ENCODE results near the gene OR6B1. TPM values are rescaled to one million over a fixed set of nuclear protein-coding genes. Genes with fewer than 3 reads are reported as not detected.
"Not testable (repeated sequence)": the region's sequence is repeated elsewhere in the genome, so short reads cannot be mapped to it uniquely, and the experiment has no call there.

The OR6B1 gene
- total RNA-seq, 1 experiment from 2014 or later = not detected

DNA sequence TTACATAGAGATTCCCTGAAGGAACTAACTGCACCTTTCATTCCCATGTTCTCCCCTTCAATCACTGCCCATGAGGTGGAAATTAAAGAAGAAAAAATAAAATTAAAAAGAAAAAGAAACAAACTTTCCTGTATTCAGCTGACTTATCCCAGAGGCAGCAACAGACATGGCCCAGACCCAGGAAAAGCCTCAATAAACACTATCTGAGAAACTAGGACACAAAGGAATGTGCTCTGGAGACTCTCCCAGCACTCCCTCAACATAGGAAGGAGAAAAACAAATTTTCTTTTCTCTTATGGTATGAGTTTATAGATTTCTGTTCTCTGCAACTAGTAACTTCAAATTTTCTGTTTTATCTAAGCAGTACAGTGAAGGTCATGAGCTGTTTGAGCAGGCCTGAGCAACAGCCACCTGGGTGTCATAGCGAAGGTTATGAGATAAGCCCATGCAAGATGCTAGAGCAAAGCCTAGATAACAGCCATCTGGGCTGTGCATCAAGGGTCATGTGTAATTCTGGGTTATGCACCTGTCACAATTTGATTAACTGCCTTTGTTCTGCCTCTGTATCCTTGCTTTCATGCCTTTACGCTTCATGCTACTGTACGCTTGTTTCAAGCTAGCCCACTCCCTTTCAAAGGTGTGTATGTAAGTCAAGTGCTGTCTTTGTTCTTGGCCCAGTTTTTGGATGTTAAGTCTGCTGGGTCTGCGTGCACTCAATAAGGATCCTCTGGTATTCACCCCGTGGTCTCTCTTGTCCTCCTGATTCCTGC is 11.0 kb upstream of the OR6B1 start:
- H3K4me3 ChIP-seq = no peak overlapping the region
- H3K36me3 ChIP-seq = no peaks in the 10 kb centered on the region
- H3K9me3 ChIP-seq = no peaks in the 10 kb centered on the region; the same call in 1 of the 2 replicates
- H3K27me3 ChIP-seq = no peaks in the 10 kb centered on the region
- DNase-seq = peak; percentile 29

DNA sequence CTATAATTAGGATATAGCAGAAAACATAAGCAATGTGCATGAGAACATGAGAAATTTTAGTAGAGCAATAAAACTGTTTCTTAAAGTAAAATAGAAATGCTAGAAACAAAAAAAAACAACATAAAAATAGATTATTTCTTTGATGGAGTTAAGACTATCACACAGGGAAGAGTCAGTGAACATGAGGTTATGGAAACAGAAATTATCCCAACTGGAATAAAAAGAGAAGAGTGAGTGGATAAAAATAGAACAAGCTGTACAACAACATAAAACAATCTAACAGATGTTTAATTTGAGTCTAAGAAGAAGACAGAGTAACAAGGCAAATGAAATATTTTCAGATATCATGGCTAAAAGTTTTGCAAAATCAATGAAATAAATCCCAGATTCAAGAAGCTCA is 7.5 kb upstream of the OR6B1 start:
- Histone ChIP-seq H3K4me3 (no peak overlapping the region), H3K9me3 (no peaks in the 10 kb centered on the region; the same call in 1 of the 2 replicates), H3K27me3 (no peaks in the 10 kb centered on the region), H3K36me3 (no peaks in the 10 kb centered on the region)
- no peak for DNase-seq

DNA sequence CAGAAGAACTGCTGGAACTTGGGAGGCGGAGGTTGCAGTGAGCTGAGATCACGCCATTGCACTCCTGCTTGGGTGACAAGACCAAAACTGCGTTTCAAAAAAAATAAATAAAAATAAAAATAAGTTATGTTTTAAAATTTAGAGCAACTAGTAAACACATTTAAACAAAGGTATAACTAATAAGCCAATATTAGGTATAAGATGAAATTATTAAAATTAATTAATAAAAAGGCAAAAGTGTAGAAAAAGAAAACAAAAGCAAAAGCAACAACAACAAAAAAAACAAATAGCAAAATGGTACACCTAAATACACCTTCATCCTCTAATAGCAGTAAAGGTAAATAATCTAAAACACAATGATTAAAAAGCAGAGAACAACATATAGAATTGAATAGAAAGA is 6.2 kb upstream of the OR6B1 start:
- H3K27me3 ChIP-seq = no peaks in the 10 kb centered on the region
- H3K4me3 ChIP-seq = no peak overlapping the region
- DNase-seq = no peak
- no peaks in the 10 kb centered on the region for H3K36me3 ChIP-seq
- H3K9me3 ChIP-seq = no peaks in the 10 kb centered on the region; the same call in 1 of the 2 replicates

DNA sequence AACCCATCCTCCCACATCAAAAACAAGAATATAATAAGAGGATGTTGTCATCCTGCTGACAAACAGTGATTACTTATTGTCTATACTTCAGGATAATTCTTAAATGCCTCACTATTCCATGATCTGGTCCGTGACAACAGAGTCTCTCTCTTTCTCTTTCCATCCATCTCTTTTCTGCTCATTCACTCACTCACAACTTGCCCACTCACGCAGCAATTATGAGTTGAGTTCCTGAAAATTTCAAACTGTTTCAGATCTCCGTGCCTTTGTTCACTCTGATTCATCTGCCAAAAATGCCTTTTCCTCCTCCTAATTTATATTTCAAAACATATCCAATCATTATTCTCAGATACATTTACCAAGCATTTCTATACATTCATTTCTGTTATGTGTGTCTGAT is 1.4 kb downstream of the OR6B1 start:
- DNase-seq = no peak
- H3K4me3 ChIP-seq = no peak overlapping the region

DNA sequence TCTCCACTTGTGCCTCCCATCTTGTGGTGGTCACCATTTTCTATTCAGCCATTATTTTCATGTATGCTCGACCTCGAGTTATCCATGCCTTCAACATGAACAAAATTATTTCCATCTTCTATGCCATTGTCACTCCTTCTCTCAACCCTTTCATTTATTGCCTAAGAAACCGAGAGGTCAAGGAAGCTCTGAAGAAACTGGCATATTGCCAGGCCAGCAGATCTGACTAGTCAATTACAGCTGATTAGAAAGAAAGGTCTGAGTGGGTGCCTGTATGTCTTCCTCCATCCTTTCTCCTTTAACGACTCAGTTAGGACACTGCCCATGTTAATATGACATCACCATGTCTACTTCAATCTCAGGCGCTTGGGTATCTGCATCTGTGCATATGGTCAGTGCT is 4.6 kb downstream of the OR6B1 start:
- no peak for DNase-seq
- H3K9me3 ChIP-seq = no peaks in the 10 kb centered on the region; the same call in 1 of the 2 replicates
- no peaks in the 10 kb centered on the region for H3K27me3 ChIP-seq
- H3K36me3 ChIP-seq = no peaks in the 10 kb centered on the region
- no peak overlapping the region for H3K4me3 ChIP-seq

More for the DNA sequence above, 1.4 kb downstream of the OR6B1 start:
- no peaks in the 10 kb centered on the region for H3K36me3 ChIP-seq
- no peaks in the 10 kb centered on the region for H3K27me3 ChIP-seq
- H3K9me3 ChIP-seq = no peaks in the 10 kb centered on the region

DNA sequence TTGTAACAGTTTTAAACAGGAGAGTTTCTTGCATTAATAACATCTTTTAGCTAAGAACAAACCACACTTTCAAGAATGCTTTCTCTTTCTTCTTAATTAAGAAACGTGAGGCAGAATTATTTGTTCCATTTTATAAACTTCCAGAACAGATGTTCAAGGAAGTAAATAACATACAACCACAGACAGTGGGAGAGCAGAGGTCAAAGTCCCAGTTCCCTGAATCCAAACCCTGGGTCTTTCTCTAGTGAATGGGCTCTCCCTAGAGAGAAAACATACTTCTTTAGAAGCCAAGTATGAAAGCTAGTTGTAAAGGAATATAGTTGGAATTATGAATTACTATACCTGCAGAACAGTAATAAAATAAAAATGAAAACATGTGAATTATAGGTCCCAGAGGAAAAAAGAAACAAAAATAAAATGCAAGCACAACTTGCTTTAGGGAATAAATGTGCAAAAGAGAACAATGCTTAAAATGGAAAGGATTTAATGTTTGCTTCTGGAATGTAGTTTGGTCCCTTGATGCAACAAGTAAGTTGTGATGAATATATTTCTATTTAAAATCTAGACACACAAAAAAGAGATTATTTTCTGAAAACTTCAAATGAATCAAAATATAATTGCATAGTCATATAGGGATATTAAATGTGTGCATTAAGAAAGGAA is 6.0 kb downstream of the OR6B1 start:
- H3K4me3 ChIP-seq = no peak overlapping the region
- no peaks in the 10 kb centered on the region for H3K36me3 ChIP-seq
- H3K9me3 ChIP-seq = no peaks in the 10 kb centered on the region; the same call in 1 of the 2 replicates
- no peak for DNase-seq
- H3K27me3 ChIP-seq = no peaks in the 10 kb centered on the region

DNA sequence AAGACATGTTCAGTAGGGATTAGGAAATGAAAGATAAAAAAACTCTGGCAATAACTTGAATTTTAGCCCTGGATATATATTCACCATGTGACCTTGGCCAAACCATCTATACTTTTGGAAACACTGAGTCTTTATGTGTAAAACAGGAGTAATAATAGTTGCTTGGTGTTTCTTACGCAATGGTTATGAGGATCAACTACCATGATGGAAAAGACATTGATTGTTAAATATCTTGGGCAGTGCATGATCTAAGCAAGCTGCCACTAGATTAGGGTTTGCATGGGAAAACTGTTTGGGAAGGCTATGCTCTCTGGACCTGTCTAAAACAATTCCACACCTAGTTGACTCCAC is 6.5 kb downstream of the OR6B1 start:
- H3K4me3 ChIP-seq = no peak overlapping the region
- no peaks in the 10 kb centered on the region; the same call in 1 of the 2 replicates for H3K9me3 ChIP-seq
- H3K36me3 ChIP-seq = no peaks in the 10 kb centered on the region
- no peak for DNase-seq
- no peaks in the 10 kb centered on the region for H3K27me3 ChIP-seq

DNA sequence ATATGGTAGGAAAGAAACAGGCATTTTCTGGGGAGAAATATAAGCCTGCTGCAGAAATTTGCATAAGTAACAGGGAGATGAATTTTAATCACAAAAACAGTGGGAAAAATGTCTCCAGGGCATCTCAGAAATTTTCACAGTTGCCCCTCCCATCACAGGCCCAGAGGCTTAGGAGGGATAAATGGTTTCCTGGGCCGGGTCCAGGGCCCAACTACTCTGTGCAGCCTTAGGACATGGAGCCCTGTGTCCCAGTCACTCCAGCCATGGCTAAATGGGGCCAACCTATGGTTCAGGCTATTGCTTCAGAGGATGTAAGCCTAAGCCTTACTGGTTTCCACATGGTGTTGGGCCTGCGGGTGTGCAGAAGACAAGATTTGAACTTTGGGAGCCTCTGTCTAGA is 9.2 kb downstream of the OR6B1 start:
- H3K9me3 ChIP-seq = no peaks in the 10 kb centered on the region; the same call in 1 of the 2 replicates
- no peaks in the 10 kb centered on the region for H3K27me3 ChIP-seq
- H3K4me3 ChIP-seq = no peak overlapping the region
- no peaks in the 10 kb centered on the region for H3K36me3 ChIP-seq
- DNase-seq = no peak

DNA sequence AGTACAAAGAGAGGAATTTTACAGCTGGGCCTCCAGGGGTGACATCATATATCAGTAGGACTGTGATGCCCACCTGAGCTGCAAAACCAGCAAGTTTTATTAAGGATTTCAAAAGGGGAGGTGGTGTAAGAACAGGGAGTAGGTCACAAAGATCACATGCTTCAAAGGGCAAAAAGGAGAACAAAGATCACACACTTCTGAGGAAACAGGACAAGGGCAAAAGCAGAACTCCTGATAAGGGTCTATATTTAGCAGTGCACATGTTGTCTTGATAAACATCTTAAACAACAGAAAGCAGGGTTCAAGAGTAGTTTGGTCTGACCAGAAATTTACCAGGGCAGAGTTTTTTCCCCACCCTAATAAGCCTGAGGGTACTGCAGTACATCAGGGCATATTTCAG is 9.9 kb downstream of the OR6B1 start:
- H3K9me3 ChIP-seq, H3K36me3 ChIP-seq, H3K4me3 ChIP-seq, H3K27me3 ChIP-seq, DNase-seq: not testable (repeated sequence)

DNA sequence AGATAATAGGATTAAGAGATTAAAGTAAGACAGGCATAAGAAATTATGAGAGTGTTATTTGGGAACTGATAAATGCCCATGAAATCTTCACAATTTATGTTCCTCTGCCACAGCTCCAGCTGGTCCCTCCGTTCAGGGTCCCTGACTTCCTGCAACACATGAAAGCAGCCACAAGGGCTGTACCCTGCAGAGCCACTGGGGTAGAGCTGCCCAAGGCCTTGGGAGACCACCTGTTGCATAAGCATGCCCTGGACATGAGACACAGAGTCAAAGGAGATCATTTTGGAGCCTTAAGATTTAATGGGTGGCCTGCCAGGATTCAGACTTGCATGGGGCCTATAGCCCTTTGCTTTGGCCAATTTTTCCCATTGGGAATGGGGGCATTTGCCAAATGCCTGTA is 10.7 kb downstream of the OR6B1 start:
- not testable (repeated sequence) for DNase-seq, H3K4me3 ChIP-seq, H3K27me3 ChIP-seq, H3K9me3 ChIP-seq, H3K36me3 ChIP-seq

DNA sequence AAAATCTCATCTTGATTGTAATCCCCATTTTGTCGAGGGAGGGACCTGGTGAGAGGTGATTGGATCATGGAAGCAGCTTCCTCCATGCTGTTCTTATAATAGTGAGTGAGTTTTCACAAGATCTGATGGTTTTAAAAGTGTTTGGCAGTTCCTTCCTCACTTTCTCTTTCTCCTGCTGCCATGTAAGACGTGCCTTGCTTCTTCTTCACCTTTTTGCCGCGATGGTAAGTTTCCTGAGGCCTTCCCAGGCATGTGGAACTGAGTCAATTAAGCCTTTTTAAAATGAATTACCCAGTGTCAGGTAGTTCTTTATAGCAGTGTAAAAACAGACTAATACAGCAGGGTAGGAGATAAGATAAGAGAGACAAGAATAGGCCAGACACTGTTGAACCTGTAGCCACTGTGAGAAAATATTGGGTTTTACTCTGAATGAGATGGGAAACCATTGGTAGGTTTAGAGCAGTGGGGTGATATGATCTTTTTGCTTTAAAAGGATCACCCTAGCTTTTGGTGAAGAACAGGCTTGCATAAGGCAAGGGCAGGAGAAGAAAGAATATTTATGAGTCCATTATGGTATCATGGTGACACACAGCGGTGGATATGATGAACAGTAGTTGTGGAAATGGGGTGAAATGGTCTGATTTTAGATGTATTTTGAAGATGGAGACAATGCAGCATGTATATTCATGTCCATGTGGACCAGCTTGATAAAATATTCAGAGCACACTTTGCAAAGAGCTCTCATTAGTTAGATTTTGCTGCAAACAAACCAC is 11.5 kb downstream of the OR6B1 start:
- no peak for DNase-seq
- Histone ChIP-seq H3K4me3 (no peak overlapping the region), H3K36me3 (no peaks in the 10 kb centered on the region), H3K9me3 (no peaks in the 10 kb centered on the region; the same call in 1 of the 2 replicates), H3K27me3 (no peaks in the 10 kb centered on the region)

DNA sequence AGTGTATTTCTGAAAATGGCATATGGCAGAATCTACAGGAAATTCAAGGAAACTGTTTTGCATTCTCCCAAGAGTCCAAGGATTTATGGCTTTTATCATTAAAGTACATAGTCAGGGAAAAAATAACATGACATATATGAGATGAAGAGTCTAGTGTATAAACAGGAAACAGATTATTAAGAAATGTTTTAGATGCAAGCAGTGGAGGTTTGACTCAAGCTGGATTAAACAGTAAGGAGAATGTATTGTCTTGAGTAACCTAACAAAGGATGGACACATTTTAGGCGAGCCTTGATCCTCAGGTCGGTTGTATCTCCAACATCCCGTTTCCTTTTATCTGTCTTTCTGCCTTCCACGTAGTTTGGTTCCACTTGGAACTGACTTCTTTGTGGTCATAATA is 17.9 kb downstream of the OR6B1 start:
- H3K27me3 ChIP-seq = no peaks in the 10 kb centered on the region
- H3K4me3 ChIP-seq = no peak overlapping the region
- H3K9me3 ChIP-seq = no peaks in the 10 kb centered on the region

DNA sequence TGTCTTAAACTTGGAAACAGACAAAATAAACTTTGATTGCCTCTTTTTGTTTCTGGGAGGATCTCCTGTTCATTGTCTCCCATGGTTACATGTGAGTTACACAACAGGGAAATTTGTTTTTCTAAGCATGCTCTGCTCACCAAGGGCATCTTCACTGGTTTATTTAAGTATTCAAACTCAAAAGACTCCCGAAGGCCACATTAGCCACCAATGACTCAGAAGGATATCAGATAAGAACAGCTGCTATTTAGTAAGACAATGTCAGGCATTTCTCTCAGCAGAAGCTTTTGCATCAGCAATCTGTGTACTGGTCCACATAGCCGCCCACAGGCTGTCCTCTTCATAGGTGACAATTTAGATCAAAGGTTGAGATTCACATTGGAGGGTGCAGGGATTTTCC is 19.3 kb downstream of the OR6B1 start:
- peak; percentile 16 for DNase-seq
- H3K9me3 ChIP-seq = no peaks in the 10 kb centered on the region
- no peak overlapping the region for H3K4me3 ChIP-seq
- no peaks in the 10 kb centered on the region for H3K36me3 ChIP-seq
- no peaks in the 10 kb centered on the region for H3K27me3 ChIP-seq

More for the DNA sequence above, 17.9 kb downstream of the OR6B1 start:
- no peaks in the 10 kb centered on the region for H3K36me3 ChIP-seq
- no peak for DNase-seq

DNA sequence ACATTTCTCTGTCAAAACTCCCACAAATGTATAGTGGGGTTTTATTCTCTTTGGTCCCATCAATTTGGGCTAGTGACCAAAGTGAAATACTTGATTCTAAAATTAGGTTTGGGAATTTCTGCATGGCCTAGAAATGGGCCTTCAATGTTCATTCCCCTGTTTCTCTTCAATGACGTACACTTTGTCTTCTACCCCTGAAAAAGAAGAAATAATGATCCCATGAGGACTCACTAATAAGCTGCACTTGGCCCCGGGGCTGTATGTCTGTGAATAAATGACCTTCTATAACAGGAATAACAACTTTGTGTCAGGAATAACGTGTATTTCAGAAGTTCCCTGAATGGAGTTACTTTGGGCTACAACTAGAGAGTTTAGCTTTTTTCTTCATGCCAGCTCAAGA is 20.2 kb downstream of the OR6B1 start:
- no peak overlapping the region for H3K4me3 ChIP-seq
- no peaks in the 10 kb centered on the region for H3K27me3 ChIP-seq
- no peaks in the 10 kb centered on the region for H3K9me3 ChIP-seq
- DNase-seq = no peak
- H3K36me3 ChIP-seq = no peaks in the 10 kb centered on the region

DNA sequence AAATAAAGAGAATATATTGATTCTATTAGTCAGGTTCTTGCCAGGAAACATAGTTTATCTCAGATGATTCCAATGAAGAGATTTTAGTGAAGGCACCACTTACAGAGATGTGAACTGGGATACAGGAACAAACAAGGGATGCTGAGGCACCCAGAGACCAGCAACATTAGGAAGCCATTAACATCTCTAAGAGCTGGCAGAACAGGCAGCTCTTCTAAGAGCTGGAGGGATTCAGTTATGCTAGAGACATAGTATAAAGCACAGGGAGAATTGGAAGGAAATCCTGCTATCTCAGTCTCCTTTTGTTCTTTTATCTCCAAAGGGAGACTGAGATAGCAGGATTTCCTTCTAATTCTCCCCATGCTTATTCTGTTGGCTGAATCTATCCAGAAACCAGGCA is 22.0 kb downstream of the OR6B1 start:
- Histone ChIP-seq H3K27me3 (no peaks in the 10 kb centered on the region), H3K4me3 (no peak overlapping the region), H3K9me3 (no peaks in the 10 kb centered on the region), H3K36me3 (no peaks in the 10 kb centered on the region)
- no peak for DNase-seq

DNA sequence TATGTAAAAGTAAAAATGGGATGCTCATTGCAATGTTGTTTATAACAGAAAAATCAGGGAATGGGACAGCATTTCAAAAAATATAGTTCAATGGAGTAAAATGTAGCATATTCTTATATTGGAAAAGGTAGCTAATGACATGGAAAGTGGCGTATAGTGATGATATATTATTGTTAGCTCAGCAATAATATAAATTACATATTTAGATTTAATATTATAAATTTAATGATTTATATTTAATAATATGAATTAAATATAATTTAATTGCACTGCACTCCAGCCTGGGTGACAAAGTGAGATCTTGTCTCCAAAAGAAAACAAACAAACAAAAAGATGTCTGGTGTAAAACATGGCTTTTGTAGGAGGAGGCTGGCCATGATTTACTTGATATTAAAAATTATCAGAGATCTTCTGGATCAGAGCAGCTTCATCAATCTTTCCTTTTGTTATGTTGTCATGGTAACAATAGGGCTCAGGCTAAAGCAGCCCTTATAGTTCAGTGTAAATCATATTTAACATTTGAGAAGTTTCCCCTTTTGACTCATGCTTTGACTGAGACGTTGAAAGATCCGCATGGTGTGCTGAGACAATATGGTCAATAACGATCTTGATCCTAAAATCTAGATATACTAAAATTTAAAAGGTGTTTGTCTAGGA is 23.2 kb downstream of the OR6B1 start:
- Histone ChIP-seq H3K27me3 (no peaks in the 10 kb centered on the region), H3K36me3 (no peaks in the 10 kb centered on the region), H3K9me3 (no peaks in the 10 kb centered on the region), H3K4me3 (no peak overlapping the region)
- DNase-seq = no peak

DNA sequence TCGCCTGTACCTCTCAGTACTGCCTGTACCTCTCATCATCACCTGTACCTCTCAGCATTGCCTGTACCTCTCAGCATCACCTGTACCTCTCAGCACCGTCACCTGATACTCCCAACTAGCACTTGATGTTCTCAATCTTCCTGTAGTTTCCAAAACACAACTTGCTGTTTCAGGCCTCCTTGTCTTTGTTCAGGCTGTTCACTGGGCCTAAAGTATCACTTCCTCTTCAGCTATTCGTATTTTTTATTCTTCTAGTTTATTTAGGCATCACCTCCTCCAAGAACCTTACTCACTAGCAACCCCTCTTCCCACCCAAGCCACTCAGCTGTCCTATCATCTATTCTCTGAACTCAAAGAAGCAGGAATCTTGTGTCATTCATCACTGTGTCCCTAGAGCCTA is 24.1 kb downstream of the OR6B1 start:
- H3K4me3 ChIP-seq = no peak overlapping the region
- DNase-seq = no peak
- no peaks in the 10 kb centered on the region for H3K36me3 ChIP-seq
- no peaks in the 10 kb centered on the region for H3K27me3 ChIP-seq
- no peaks in the 10 kb centered on the region for H3K9me3 ChIP-seq

Measured in MG63 (cell line).